Measurements from ENCODE around the gene PCMT1.
"Not testable (repeated sequence)": the region's sequence is repeated elsewhere in the genome, so short reads cannot be mapped to it uniquely, and the experiment has no call there.

PCMT1 gene

GRCh38 chr6:149820506-149820905, 71.0 kb downstream of the PCMT1 start:
- DNase-seq (ENCODE audit: low read depth), result no peak

- DNase-seq (ENCODE audit: low read depth), result no peak
Measured at GRCh38 chr6:149821492-149821891, 72.0 kb downstream of the PCMT1 start.

DNA sequence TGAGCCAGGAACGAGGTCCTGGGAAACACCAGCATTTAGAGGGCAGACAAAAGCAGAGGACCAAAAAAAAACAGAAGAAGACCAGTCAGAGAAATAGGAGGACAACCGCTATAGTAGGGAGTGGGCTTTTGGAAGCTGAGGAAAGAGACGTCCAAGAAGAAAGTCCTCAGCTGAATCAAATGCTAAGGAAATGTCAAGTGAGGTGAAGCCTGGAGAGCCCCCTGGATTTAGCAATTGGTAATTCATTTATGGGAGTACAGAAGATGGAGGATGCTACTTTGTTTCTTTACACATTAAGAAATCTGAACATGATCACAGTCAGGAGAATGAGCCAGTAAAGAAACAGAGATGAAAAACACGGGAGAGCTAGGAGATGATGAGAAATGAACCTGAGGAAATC, 73.5 kb downstream of the PCMT1 start:
- DNase-seq (ENCODE audit: low read depth), result no peak

DNA sequence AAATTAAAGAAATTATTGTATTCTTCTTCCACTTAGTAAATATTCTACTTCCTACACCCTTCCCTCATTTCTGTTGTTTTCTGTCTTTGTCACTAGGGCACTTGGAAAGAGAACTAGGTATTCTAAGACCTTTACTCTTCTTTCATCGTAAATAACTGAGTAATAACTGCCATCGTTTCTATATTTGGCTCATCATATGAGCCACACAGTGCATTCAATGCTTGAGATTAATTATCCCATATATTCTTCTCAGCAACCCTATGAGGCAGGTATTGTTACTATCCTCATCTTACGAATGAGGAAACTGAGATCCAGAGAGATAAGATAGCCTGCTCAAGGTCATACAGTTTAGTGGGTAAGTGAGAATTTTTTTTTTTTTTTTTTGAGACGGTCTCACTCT, 75.8 kb downstream of the PCMT1 start:
- DNase-seq (ENCODE audit: low read depth), result no peak

- DNase-seq (ENCODE audit: low read depth), result no peak
Measured at GRCh38 chr6:149830731-149831307, 81.3 kb downstream of the PCMT1 start.

GRCh38 chr6:149831308-149831820, 81.8 kb downstream of the PCMT1 start:
- DNase-seq (ENCODE audit: low read depth), result no peak

DNA sequence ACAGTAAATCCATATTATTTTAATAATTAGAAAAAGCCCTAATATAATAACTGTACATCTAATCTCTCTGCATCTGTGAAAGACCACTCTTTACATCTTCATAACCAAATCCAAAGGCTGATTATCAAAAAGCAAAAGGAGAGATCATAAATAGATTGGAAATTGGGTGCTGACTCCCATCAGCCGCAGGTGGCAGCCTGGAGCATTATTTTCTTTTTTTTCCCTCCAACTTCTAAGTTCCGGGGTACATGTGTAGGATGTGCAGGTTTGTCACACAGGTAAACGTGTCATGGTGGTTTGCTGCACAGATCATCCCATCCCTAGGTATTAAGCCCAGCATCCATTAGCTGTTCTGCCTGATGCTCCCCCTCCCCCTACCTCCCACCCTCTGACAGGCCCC, 84.1 kb downstream of the PCMT1 start:
- DNase-seq (ENCODE audit: low read depth), result no peak

- DNase-seq (ENCODE audit: low read depth), result peak; percentile 41
Measured at GRCh38 chr6:149834513-149835481, 85.3 kb downstream of the PCMT1 start.

GRCh38 chr6:149840345-149841075, 91.0 kb downstream of the PCMT1 start:
- DNase-seq (ENCODE audit: low read depth), result no peak

DNA sequence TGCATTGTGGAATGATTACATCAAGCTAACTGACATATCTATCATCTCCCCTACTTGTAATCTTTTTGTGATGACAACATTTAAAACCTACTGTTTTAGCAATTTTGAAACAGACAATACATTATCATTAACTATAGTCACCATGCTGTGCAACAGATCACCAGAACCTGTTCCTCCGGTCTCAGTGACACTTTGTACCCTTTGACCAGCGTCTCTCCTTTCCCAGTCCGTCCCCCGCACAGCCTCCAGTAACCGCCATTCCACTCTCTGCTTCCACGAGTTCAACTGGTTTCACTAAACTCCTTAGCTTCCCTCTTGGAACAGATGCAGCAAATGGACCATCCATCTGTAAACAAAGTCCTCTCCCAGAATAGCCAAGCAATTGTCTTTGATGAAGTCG, 92.8 kb downstream of the PCMT1 start:
- DNase-seq (ENCODE audit: low read depth), result no peak

DNA sequence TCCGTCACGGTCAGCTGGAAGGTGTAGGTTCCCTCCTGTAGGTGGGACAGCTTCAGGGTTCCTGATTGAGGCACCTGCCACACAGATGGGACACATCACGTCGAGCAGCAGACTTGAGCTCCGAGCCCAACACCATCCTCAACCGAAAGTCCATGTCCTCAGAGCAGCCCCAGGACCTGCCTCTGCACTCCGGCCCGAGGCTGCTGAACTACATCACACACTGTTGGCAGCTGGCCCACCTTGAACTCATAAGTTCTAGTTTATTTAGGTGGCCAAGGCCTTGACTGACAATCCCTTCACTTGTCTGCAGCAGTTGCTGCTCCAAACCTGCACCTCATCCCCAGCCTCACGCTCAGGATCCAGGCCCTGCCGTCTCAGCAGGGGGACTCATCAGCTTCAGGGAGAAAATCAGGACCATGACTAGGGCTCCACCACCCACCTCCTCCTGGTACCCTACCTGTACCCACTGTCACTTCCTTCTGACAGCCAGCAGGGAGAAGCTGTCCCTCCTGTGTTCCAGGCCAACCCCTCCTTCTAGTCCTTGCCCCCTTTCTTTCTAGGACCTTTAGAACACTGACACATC, 93.6 kb downstream of the PCMT1 start:
- DNase-seq (ENCODE audit: low read depth), result no peak

DNA sequence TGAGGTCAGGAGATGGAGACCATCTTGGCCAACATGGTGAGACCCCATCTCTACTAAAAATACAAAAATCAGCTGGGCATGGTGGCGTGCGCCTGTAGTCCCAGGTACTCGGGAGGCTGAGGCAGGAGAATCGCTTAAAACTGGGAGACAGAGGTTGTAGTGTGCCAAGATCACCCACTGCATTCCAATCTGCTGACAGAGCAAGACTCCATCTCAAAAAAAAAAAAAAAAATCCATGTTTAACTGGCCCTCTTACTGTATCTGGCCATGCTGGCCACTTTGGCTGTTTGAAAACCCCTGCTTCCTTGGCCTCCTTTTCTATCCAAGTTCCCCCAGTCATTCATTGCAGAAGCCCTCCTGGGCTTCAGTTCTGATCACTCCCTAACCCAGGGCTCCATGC, 94.5 kb downstream of the PCMT1 start:
- not testable (repeated sequence) for DNase-seq (ENCODE audit: low read depth)

DNA sequence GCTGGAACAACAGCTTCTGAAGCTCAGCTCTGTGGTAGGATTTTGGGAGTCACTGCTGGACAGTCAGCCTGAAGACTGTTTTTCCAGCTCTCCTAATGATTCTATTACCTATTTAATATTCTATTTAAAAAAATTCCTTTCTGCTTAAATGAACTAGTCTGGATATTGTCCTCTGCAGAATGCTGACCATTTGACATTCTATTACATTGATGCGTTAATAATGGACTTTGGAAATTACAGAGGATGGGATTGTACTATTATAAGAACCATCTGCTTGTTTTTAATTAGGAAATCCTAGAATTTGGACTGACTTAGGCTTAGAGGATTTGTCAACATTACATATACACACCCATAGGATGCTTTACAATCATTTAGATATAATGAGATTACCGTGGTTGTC, 94.9 kb downstream of the PCMT1 start:
- DNase-seq (ENCODE audit: low read depth), result no peak

DNA sequence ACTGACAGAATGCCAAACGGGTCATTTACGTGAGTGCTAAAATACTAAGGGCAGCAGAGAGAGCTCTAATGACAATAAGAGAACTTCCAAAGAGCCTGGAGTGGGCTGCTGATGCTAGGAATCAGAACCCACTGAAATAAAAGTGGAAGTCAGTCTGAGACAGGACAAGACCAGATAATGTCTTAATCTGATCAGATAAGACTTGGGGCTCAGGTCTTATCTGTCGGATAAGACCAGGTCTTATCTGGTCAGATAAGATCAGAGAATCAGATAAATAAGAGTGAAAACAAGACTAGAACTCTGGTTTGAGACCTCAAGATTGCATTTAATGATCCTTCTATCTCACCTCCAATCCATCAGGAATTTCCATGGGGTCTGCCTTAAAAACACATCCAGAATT, 96.0 kb downstream of the PCMT1 start:
- DNase-seq (ENCODE audit: low read depth), result no peak

- DNase-seq (ENCODE audit: low read depth), result no peak
Measured at GRCh38 chr6:149846321-149846720, 96.8 kb downstream of the PCMT1 start.

- no peak for DNase-seq (ENCODE audit: low read depth)
Measured at GRCh38 chr6:149847939-149848267, 98.4 kb downstream of the PCMT1 start.

GRCh38 chr6:149848343-149848742, 98.8 kb downstream of the PCMT1 start:
- DNase-seq (ENCODE audit: low read depth), result not testable (repeated sequence)

DNA sequence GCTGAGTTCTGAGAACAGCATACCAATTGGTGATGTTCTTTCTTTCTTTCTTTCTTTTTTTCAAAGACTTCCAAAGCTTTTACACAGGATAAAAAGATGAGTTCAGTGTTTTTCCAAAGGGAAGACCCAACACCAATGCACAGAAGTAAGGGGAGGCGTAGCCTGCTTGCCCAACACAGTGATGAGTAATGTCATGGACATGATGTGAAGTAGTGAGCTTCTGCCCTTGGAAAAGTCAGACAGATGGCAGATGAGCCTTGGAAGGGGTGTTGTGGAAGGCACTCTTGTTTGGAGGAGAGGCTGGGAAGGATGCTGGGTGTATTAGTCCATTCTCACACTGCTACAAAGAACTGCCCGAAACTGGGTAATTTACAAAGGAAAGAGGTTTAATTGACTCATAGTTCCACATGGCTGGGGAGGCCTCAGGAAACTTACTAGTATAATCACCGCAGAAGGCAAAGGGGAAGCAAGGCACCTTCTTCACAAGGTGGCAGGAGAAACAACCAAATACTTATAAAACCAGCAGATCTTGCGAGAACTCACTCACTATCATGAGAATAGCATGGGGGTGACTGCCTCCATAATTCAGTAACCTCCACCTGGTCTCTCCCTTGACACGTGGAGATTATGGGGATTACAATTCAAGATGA, 102.0 kb downstream of the PCMT1 start:
- DNase-seq (ENCODE audit: low read depth), result no peak

DNA sequence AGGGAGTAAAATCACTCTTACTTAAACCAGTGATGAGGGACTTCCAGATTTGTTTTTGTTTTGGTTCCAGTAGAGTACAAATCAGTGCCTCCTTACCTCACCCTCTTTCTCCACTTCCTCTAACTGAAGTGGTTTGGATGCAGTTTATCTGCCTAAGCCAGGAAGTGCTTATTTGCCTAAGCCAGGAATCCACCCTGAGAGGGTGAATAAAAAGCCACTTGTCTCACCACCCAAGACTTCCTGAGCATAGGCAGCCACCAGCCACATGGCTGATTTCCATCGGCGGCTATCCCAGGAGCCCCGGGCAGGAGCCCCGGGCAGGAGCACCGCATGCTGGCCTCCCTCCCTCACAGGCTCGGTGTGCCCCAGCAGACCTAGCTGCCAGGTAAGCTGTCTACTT, 102.6 kb downstream of the PCMT1 start:
- no peak for DNase-seq (ENCODE audit: low read depth)

- DNase-seq (ENCODE audit: low read depth), result no peak
Measured at GRCh38 chr6:149852881-149853280, 103.3 kb downstream of the PCMT1 start.

DNA sequence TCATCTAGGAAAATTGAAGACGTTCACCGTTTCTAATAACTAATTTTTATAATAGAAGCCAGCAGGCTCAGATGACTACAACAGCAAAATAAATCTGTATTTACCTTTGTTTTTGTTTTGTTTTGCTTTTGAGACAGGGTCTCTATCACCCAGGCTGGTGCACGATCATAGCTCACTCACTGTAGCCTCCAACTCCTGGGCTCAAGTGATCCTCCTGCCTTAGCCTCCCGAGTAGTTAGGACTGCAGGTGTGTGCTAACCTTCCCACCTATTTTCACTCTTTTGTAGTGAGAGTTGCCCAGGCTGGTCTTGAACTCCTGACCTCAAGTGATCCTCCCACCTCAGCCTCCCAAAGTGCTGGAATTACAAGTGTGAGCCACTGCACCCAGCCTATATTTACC, 104.5 kb downstream of the PCMT1 start:
- not testable (repeated sequence) for DNase-seq (ENCODE audit: low read depth)

- DNase-seq (ENCODE audit: low read depth), result no peak
Measured at GRCh38 chr6:149854532-149854931, 105.0 kb downstream of the PCMT1 start.

Measured in non-pigmented ciliary epithelial cell (primary cell).